Measurements from ENCODE around the gene RUNDC1.

DNA sequence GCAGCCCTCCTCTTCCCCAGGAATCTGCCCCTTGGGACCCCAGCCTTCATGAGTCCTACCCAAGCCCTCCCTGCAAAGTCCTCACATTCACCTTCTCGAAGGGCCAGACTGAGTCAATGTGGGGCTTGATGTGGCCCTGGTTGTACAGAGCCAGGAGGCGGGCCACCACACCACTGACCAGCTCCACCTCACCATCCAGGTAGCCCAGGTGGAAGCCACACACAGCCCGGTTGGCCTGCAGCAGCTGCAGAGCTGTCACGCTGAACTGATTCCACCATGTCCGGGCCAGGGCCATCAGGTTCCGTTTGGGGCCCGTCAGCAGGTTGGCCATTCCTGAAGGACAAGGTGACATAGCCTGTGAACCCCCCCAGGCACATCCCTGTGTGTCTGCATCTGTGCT is 35.9 kb downstream of the RUNDC1 start:
- TF ChIP-seq CTCF (IDR thresholded peaks at IDR 0.05) = no peak
- TF ChIP-seq ZFX (IDR thresholded peaks at IDR 0.05; ENCODE audit: borderline replicate concordance) = no peak

All from 22Rv1 (cell line).